GM19324 (cell line): ENCODE data around the gene BBS4.
"Not testable (repeated sequence)": the region's sequence is repeated elsewhere in the genome, so short reads cannot be mapped to it uniquely, and the experiment has no call there.

Source experiments
- ATAC-seq: cut with Tn5 transposase; IDR thresholded peaks from one replicate; pipeline ENCODE4 v1.9.1; 2021; ENCODE audit warnings: mild to moderate bottlenecking, moderate library complexity; ENCODE audit not compliant: unreplicated experiment, low FRiP score

The BBS4 gene

GRCh38 chr15:72685925-72686794, at the start of gene BBS4, which contains the start of gene HIGD2B:
TSS of gene BBS4 (plus strand) at chr15:72686207. CDS start at chr15:72686228, 21 bp downstream.
TSS of gene HIGD2B (minus strand) at chr15:72686182. CDS start at chr15:72676374, 9,808 bp downstream.
- ATAC-seq: peak; percentile 96

GRCh38 chr15:72636519-72637282, 49.3 kb upstream of the BBS4 start:
- ATAC-seq: peak; percentile 69

- ATAC-seq: not testable (repeated sequence)
These were observed 46.1 kb upstream of the BBS4 start for GRCh38 chr15:72639759-72640483.

GRCh38 chr15:72642271-72642670, 43.7 kb upstream of the BBS4 start:
- ATAC-seq: not testable (repeated sequence)

- ATAC-seq: not testable (repeated sequence)
These were observed 37.3 kb upstream of the BBS4 start for GRCh38 chr15:72648631-72649253.

GRCh38 chr15:72654397-72654796, 31.6 kb upstream of the BBS4 start, which contains the start of gene GOLGA6B:
TSS of gene GOLGA6B (plus strand) at chr15:72654697. CDS start at chr15:72654738, 41 bp downstream.
- not testable (repeated sequence) for ATAC-seq

- not testable (repeated sequence) for ATAC-seq
These were observed 30.0 kb upstream of the BBS4 start for GRCh38 chr15:72656014-72656413.

- ATAC-seq: not testable (repeated sequence)
These were observed 24.9 kb upstream of the BBS4 start for GRCh38 chr15:72661081-72661480.

- not testable (repeated sequence) for ATAC-seq
These were observed 22.1 kb upstream of the BBS4 start for GRCh38 chr15:72663931-72664330.

- not testable (repeated sequence) for ATAC-seq
These were observed 20.3 kb upstream of the BBS4 start for GRCh38 chr15:72665706-72666105.

- ATAC-seq: not testable (repeated sequence)
These were observed 16.2 kb upstream of the BBS4 start for GRCh38 chr15:72669803-72670202.

- ATAC-seq: peak; percentile 86
These were observed 15.2 kb upstream of the BBS4 start for GRCh38 chr15:72670656-72671352.

- no peak for ATAC-seq
These were observed 14.5 kb upstream of the BBS4 start for GRCh38 chr15:72671525-72671924.

- ATAC-seq: no peak
These were observed 9.2 kb upstream of the BBS4 start for GRCh38 chr15:72676838-72677237.

GRCh38 chr15:72680931-72681330, 5.1 kb upstream of the BBS4 start:
- no peak for ATAC-seq

GRCh38 chr15:72682772-72683171, 3.2 kb upstream of the BBS4 start:
- no peak for ATAC-seq

GRCh38 chr15:72685301-72685924, 594 bp upstream of the BBS4 start:
- no peak for ATAC-seq

GRCh38 chr15:72688697-72689096, 2.7 kb downstream of the BBS4 start:
- ATAC-seq: no peak

GRCh38 chr15:72690938-72691337, 4.9 kb downstream of the BBS4 start:
- no peak for ATAC-seq
